HG02970 (cell line): ENCODE measurements around the gene GALNS.
"Not testable (repeated sequence)": the region's sequence is repeated elsewhere in the genome, so short reads cannot be mapped to it uniquely, and the experiment has no call there.

Source experiments
- ATAC-seq: cut with Tn5 transposase; IDR thresholded peaks from one replicate; pipeline ENCODE4 v1.9.1; 2021; ENCODE audit warnings: mild to moderate bottlenecking, moderate library complexity, moderate number of reproducible peaks; ENCODE audit not compliant: unreplicated experiment, low FRiP score

The GALNS gene

GRCh38 chr16:88889702-88890352 lies 33.1 kb upstream of the GALNS start:
- ATAC-seq = not testable (repeated sequence)

GRCh38 chr16:88888461-88889387 lies 32.0 kb upstream of the GALNS start:
- no peak for ATAC-seq

- ATAC-seq = no peak
Measured at GRCh38 chr16:88888057-88888456, 31.3 kb upstream of the GALNS start.

DNA sequence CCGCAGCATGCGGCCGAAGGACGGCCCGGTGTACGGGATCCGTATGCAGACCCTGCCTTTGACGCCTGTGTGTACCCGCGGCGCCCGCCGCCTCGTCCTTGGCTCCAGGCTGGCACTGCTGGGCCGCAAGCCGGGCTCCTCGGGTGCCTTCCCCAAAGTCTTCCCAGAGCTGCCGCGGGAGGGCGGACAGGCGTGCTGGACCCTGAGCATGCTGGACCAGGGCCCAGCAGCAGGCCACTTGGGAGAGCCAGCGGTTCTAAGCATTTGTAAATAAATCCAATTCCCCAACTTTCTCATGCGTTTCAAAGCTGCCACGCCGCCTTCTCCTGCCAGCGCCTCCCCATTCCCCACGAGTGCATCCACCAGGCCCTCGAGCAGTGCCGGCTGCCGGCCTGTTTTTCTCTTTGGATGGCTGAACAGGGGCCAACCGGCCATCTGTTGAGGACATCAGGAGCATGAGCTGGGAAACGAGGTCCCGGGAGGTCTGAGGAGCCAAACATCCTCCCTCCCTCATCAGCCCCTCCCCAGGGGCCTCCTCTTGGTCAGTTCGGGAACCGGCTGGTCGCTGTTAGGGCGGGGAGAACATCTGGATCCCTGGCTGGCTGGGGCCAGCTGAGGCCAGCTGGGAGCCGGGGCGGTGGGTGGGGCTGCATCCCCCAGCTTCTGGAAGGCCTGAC lies 30.2 kb upstream of the GALNS start:
- ATAC-seq = no peak

GRCh38 chr16:88886420-88886844 lies 29.7 kb upstream of the GALNS start:
- ATAC-seq = no peak

- ATAC-seq = no peak
Measured at GRCh38 chr16:88885693-88886280, 29.0 kb upstream of the GALNS start.

- no peak for ATAC-seq
Measured at GRCh38 chr16:88884569-88885271, 28.0 kb upstream of the GALNS start.

GRCh38 chr16:88883946-88884345 lies 27.2 kb upstream of the GALNS start:
- ATAC-seq = no peak

GRCh38 chr16:88883117-88883895 lies 26.6 kb upstream of the GALNS start:
- ATAC-seq = no peak

DNA sequence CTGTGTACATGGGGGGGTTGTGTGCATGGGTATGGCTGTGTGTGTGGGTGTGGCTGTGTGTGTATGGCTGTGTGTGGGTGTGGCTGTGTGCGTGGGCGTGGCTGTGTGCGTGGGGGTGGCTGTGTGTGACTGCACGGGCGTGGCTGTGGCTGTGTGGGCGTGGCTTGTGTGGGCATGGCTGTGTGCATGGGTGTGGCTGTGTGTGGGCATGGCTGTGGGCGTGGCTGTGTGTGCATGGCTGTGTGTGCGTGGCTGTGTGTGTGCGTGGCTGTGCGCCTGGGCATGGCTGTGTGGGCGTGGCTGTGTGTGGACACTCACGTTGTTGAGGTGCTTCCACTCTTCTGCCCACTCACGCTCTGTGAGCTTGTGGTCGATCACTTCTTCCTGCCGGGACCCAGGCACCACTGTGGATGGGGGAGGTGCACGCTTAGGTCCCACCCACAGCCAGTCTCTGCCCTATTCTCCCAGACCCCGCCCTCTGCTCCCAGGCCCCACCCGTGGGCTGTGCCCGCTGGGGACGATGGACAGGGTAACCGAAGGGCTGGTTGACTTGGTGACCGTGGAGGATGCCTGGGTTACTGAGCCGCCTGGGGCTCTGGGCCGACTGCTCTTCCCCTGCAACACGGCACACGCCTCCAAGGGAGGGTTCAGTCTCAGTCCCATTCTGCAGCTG lies 25.7 kb upstream of the GALNS start:
- ATAC-seq = no peak

DNA sequence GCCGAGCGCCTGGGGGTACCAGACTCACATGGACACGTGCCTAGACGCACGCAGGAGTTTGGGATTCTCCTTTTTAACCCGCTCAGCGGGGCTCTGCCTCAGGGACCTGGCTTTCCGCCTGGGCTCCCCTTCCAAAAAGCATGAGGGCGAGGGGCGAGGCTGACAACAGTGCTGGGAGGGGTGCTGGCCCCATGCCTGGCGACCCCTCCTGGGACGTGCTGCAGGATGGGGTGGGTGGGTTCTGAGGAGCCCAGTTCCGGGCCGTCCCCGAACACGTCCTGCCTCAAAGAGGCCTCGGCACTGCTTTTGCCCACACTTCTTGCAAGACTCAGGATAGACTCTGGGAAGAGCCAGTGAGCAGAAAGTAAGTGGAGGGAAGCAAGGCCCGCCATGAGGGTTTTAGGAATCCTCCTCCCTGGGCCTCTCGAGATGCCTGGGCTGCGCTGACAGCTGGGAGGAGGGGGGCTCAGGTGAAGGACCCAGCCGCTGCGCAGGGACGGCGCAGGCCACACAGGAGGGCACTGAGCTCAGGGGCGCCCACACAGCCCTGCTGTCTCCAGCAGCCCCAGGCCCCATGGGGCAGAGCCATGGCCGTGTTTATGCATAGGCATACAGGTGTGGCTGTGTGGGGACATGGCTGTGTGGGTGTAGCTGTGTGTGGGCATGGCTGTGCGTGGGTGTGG lies 25.1 kb upstream of the GALNS start:
- no peak for ATAC-seq

DNA sequence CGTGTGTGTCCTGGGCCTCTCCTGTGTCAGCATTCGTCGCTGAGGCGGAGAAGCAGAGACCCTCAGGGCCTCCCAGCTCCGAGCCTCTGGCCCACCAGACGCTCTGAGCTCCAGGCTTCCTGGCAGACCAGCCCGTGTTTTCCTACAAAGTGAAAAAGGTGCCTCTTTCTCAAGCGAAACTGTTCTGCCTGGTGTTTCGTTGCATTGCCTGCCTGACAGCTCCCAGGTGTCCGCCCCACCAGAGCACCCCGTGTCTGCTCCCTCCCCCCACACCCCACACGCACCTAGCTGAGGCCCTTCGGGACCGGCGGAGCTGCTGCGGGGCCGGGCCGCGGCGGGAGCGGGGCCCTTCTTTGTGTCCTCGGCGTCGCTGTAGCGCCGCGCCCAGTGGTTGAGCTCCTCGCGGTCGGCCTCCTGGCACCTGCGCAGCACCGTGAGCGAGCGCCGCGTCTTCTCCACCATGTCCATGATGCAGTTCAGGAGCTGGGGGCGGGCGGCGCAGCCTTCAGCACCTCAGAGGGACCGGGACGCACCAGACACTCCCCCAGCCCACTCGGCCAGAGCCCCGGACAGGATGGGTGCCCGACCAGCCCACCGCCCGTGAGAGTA lies 24.4 kb upstream of the GALNS start:
- ATAC-seq = no peak

DNA sequence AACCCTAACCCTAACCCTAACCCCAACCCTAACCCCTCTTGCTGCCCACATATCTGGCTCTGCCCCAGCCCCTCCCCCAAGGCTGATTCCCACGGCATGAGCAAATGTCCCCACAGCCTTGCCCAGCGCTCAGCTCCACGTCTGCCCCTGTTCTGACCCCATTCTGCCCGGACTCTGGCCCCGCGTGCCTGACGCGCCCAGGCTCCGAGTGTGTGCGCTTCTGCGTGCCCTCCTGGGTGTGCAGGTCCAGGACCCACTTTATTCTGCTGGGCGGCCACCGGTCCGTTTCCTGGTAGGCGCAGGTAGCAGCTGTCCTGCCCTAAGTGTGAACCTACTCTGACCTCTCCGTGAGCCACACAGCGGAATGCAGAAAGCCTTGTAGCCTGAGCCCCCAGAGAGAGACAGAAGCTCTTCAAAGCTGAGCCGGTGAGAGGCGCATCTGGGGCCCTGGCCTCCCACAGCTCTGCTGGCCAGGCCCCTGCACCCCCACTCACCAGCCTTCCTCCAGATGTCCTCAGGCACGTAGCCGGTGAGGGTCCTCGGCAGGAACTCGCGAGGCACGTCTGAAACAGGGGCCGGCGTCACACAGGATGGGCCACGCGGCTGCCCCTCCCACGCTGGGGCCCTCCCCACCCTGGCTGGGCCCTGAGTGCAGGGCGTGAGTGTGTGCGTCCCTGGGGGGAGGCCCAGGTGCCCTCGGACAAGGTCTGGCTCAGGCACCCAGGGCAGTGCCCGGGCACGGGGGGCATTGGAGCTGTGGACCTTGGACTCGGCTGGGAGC lies 23.7 kb upstream of the GALNS start:
- no peak for ATAC-seq

DNA sequence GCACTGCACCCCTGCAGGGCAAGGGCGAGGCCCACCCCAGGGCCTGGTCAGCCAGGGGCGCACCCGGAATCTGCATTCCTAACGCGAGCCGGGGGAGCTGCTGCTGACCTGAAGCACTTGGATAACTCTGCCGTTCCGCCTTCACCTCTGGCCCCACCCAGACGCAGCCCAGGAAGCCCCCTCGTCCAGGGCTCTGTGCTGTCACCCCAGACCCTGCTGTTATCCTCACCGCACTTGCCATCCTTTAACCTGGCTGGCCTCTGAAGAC lies 23.0 kb upstream of the GALNS start:
- no peak for ATAC-seq

DNA sequence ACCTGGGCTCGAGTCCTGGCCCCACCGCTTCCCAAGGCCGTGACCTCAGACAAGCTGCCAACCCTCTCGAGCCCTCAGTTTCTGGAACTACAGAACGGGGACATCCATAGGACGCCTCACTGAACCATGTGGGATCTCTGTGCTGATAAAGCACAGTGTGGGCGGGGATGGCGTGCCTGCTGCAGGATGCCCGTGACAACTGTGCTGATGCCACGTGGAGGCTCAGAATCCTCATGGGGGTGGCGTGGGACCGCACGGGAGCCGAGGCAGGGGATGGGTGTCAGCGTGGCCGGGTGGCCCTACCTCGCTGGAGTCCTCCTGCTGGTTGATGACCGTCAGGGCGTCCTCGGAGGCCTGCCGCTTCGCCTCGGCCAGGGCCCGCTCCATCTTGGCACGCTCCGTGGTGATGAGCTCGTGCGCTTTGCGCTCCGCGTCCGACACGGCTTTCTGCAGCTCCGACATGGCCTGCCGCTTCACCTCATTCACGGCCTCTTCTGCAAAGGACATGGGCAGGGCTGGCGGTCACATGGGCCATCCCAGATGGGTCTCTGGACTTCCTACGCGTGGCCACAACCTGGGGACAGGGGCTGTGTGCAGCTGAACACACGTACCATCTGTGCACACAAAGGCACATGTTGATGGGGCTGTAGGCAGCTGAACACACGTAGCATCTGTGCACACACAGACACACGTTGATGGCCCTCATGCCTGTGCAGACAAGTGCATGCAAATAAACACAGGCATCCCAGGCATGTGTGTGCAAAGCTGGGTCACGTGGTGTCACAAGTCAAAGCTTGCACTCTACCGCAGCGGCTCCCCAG lies 22.4 kb upstream of the GALNS start:
- ATAC-seq = no peak

DNA sequence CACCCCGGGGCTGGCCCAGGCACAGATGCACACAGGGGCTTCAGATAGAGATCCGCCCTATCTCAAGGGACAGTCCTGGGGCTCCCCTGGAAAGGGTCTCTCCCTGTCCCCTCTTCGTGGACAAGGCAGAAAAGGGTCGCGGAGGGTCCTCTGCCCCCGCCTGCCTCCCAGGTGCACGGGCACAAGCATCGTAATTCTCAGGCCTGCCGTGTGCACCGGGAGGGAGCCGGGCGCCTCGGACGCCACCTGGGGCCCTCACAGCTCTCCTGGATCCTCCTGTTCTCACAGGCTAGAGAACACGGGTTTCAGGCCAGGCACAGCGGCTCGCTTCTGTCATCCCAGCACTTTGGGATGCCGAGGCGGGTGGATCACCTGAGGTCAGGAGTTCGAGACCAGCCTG lies 21.6 kb upstream of the GALNS start:
- no peak for ATAC-seq
